Transverse colon (tissue), 4 donors: ENCODE data around the gene RANBP9.

Experiments
- CTCF ChIP-seq, 5 experiments: fragments of 200-600 bp in 3 of 5; fragments of 450-650 bp in 2 of 5; sonication (generic) in 3 of 5; IDR thresholded peaks; 1 replicate in 2 of 5; 2 replicates in 3 of 5; pipeline ENCODE4 v1.5.1; 2016 to 2017; ENCODE audit warnings: antibody characterized with exemption in 5 of 5, inconsistent platforms in 3 of 5, mild to moderate bottlenecking in 2 of 5, moderate library complexity in 1 of 5
- POLR2AphosphoS5 ChIP-seq, 3 donors: sonication (generic); formaldehyde crosslinking; IDR thresholded peaks; one replicate each; pipeline ENCODE4 v1.6.1; 2016; ENCODE audit warnings: antibody characterized with exemption in 3 of 3

GRCh38 chr6:13702809-13703302, 8.8 kb downstream of the RANBP9 start:
- TF ChIP-seq CTCF (IDR thresholded peaks at IDR 0.05) = no peak
- no peak for TF ChIP-seq POLR2AphosphoS5 (IDR thresholded peaks at IDR 0.05)
